H1 (cell line): Measurements from ENCODE around the gene AGBL4. TPM values are rescaled to one million over a fixed set of nuclear protein-coding genes. Genes with fewer than 3 reads are reported as not detected.

Source experiments
- CTCF ChIA-PET: fragments of 300-600 bp; sonication (Branson Sonifier 250); formaldehyde crosslinking; loops from one replicate; lab custom pipeline; 2021; ENCODE audit not compliant: partially characterized antibody; lab: Charles Lee
- POLR2A ChIA-PET: fragments of 300-600 bp; sonication (Branson Sonifier 250); formaldehyde crosslinking; loops from one replicate; lab custom pipeline; 2021; ENCODE audit warnings: inconsistent platforms; ENCODE audit not compliant: partially characterized antibody; lab: Charles Lee
- DNase-seq, 2 experiments: peaks; one replicate each; pipeline versions ENCODE4 v3.0.0 to v3.0.0-alpha.2; 2010 to 2022; ENCODE audit warnings: low spot score in 2 of 2, low read depth in 1 of 2, mixed read lengths in 1 of 2
- FAIRE-seq: peaks from 2 replicates; lab custom pipeline; 2011; peaks lifted over from hg19 to GRCh38; lab: Jason Lieb, UNC
- H2AFZ ChIP-seq: 2 replicates; pipeline ENCODE4 v1.8.1; 2012; ENCODE audit warnings: low read length, inconsistent platforms
- H2AK5ac ChIP-seq: 2 replicates; pipeline ENCODE4 v1.6.1; 2013; ENCODE audit warnings: low read depth, low read length
- H2BK120ac ChIP-seq: replicated peaks from 2 replicates; pipeline ENCODE3; 2013; ENCODE audit warnings: low read depth, low read length, inconsistent platforms
- H2BK12ac ChIP-seq: 2 replicates; pipeline ENCODE4 v1.6.1; 2013; ENCODE audit warnings: low read depth, low read length
- H2BK15ac ChIP-seq: 2 replicates; pipeline ENCODE4 v1.6.1; 2013; ENCODE audit warnings: low read length
- H2BK20ac ChIP-seq: 2 replicates; pipeline ENCODE4 v1.6.1; 2013; ENCODE audit warnings: low read length
- H2BK5ac ChIP-seq: 2 replicates; pipeline ENCODE4 v1.6.1; 2013; ENCODE audit warnings: low read depth, low read length
- H3K14ac ChIP-seq: 2 replicates; pipeline ENCODE4 v1.6.1; 2013; ENCODE audit warnings: inconsistent platforms; ENCODE audit not compliant: insufficient read length
- H3K18ac ChIP-seq: 2 replicates; pipeline ENCODE4 v1.6.1; 2013; ENCODE audit warnings: low read length; ENCODE audit errors: extremely low read depth
- H3K23ac ChIP-seq: 2 replicates; pipeline ENCODE4 v1.6.1; 2013; ENCODE audit warnings: inconsistent platforms; ENCODE audit not compliant: insufficient read length
- H3K23me2 ChIP-seq: 2 replicates; pipeline ENCODE4 v1.6.1; 2013; ENCODE audit warnings: low read depth, low read length
- H3K27ac ChIP-seq: 2 replicates; pipeline ENCODE4 v1.6.1; 2011; ENCODE audit warnings: low read depth, low read length, inconsistent platforms
- H3K27me3 ChIP-seq, 4 experiments: replicated peaks in 1 of 4; 1 replicate in 1 of 4; 2 replicates in 3 of 4; pipeline versions ENCODE4 v1.6.1 to v1.8.1; 2011 to 2013; ENCODE audit warnings: low read length in 3 of 4, mild to moderate bottlenecking in 3 of 4, inconsistent platforms in 2 of 4, mixed read lengths in 2 of 4, moderate library complexity in 1 of 4; ENCODE audit not compliant: control insufficient read depth in 3 of 4, insufficient read depth in 3 of 4; ENCODE audit errors: extremely low read depth in 1 of 4
- H3K36me3 ChIP-seq, 4 experiments: 2 replicates each; pipeline versions ENCODE4 v1.6.1 to v1.8.1; 2011 to 2013; ENCODE audit warnings: mild to moderate bottlenecking in 4 of 4, low read length in 3 of 4, moderate library complexity in 2 of 4, control low read depth in 1 of 4, inconsistent platforms in 1 of 4; ENCODE audit not compliant: insufficient read depth in 4 of 4, control insufficient read depth in 2 of 4
- H3K4ac ChIP-seq: replicated peaks from 2 replicates; pipeline ENCODE3; 2013; ENCODE audit warnings: low read length, low read depth, mixed read lengths, inconsistent platforms; ENCODE audit not compliant: insufficient read length
- H3K4me1 ChIP-seq, 4 experiments: replicated peaks in 1 of 4; 1 replicate in 1 of 4; 2 replicates in 3 of 4; pipeline versions ENCODE4 v1.6.1 to v1.8.1; 2011 to 2013; ENCODE audit warnings: low read length in 3 of 4, inconsistent platforms in 2 of 4, mixed read lengths in 1 of 4; ENCODE audit not compliant: insufficient read depth in 4 of 4, control insufficient read depth in 3 of 4
- H3K4me2 ChIP-seq, 2 experiments: 2 replicates each; pipeline versions ENCODE4 v1.6.1 to v1.8.1; 2011 to 2013; ENCODE audit warnings: low read depth in 2 of 2, low read length in 2 of 2, control low read depth in 1 of 2, inconsistent platforms in 1 of 2, mild to moderate bottlenecking in 1 of 2; ENCODE audit not compliant: insufficient read depth in 1 of 2
- H3K4me3 ChIP-seq, 4 experiments: fragments of 200-600, 300-600 bp in 1 of 4; sonication (generic), shearing (Covaris generic), sonication (Bioruptor Twin) in 1 of 4; 2 replicates each; pipeline versions ENCODE4 v1.5.1 to v1.8.1; 2011 to 2016; ENCODE audit warnings: low read length in 4 of 4, low read depth in 3 of 4, control low read depth in 2 of 4, inconsistent platforms in 2 of 4, mild to moderate bottlenecking in 2 of 4, mixed read lengths in 1 of 4, moderate library complexity in 1 of 4; ENCODE audit not compliant: insufficient read depth in 2 of 4; ENCODE audit errors: extremely low read depth in 1 of 4
- H3K56ac ChIP-seq: replicated peaks from 2 replicates; pipeline ENCODE3; 2013; ENCODE audit warnings: low read depth, mild to moderate bottlenecking, mixed read lengths, low read length, inconsistent platforms; ENCODE audit not compliant: insufficient read length
- H3K79me1 ChIP-seq: 2 replicates; pipeline ENCODE4 v1.6.1; 2013; ENCODE audit warnings: low read depth, low read length, control low read depth
- H3K79me2 ChIP-seq, 2 experiments: 2 replicates each; pipeline versions ENCODE4 v1.6.1 to v1.8.1; 2012 to 2013; ENCODE audit warnings: low read length in 2 of 2, mild to moderate bottlenecking in 2 of 2, inconsistent platforms in 1 of 2; ENCODE audit not compliant: insufficient read depth in 2 of 2, control insufficient read depth in 1 of 2
- H3K9ac ChIP-seq, 4 experiments: replicated peaks in 1 of 4; 1 replicate in 1 of 4; 2 replicates in 3 of 4; pipeline versions ENCODE4 v1.6.1 to v1.8.1; 2011 to 2013; ENCODE audit warnings: low read depth in 3 of 4, low read length in 3 of 4, control low read depth in 2 of 4, mild to moderate bottlenecking in 2 of 4, moderate library complexity in 2 of 4, inconsistent platforms in 1 of 4; ENCODE audit errors: extremely low read depth in 1 of 4
- H3K9me3 ChIP-seq, 2 experiments: 2 replicates each; pipeline versions ENCODE4 v1.6.1 to v1.8.1; 2012 to 2013; ENCODE audit warnings: mild to moderate bottlenecking in 2 of 2, moderate library complexity in 2 of 2, control low read depth in 1 of 2, inconsistent platforms in 1 of 2, low read depth in 1 of 2, low read length in 1 of 2, mixed read lengths in 1 of 2; ENCODE audit not compliant: insufficient read depth in 2 of 2
- H4K20me1 ChIP-seq, 2 experiments: replicated peaks in 1 of 2; 2 replicates each; pipeline versions ENCODE3 to v1.8.1; 2011 to 2013; ENCODE audit warnings: inconsistent platforms in 2 of 2, low read length in 2 of 2, mild to moderate bottlenecking in 1 of 2; ENCODE audit not compliant: insufficient read depth in 2 of 2, control insufficient read depth in 1 of 2
- H4K5ac ChIP-seq: 2 replicates; pipeline ENCODE4 v1.6.1; 2013; ENCODE audit warnings: low read length, low read depth, mixed read lengths, inconsistent platforms; ENCODE audit not compliant: insufficient read length
- H4K8ac ChIP-seq: 2 replicates; pipeline ENCODE4 v1.8.0; 2013; ENCODE audit warnings: mild to moderate bottlenecking, moderate library complexity, low read length, inconsistent platforms; ENCODE audit not compliant: insufficient read depth; ENCODE audit errors: extremely low read depth
- H4K91ac ChIP-seq: replicated peaks from 2 replicates; pipeline ENCODE3; 2013; ENCODE audit warnings: low read length, mixed read lengths, inconsistent platforms; ENCODE audit not compliant: insufficient read length
- ASH2L ChIP-seq: fragments of 200-600, 300-600 bp; sonication (generic); IDR thresholded peaks from one replicate; pipeline ENCODE4 v1.7.1; 2017; ENCODE audit warnings: low read length
- WGBS, 2 experiments: shearing (Covaris generic) in 1 of 2; methylation state at CpG; one replicate each; pipeline versions ENCODE4 v1.1.6 to v1.1.7; 2013 to 2015; ENCODE audit warnings: low lambda C conversion rate in 2 of 2, mixed read lengths in 2 of 2, inconsistent platforms in 1 of 2, low coverage in 1 of 2, missing lambda C conversion rate in 1 of 2; ENCODE audit not compliant: insufficient replicate concordance in 2 of 2, insufficient coverage in 1 of 2, insufficient read length in 1 of 2; ENCODE audit errors: extremely low coverage in 1 of 2, missing lambda C conversion rate in 1 of 2; 5-methylcytosine and 5-hydroxymethylcytosine counted together
- polyA plus RNA-seq, 7 experiments: library from polyadenylated mRNA; depleted of rRNA in 3 of 7; stranded (reverse) in 5 of 7; unstranded in 2 of 7; fragments of >200 nt in 5 of 7; fragments of 200-250 nt in 2 of 7; gene quantifications; 1 replicate in 5 of 7; 2 replicates in 1 of 7; 4 replicates in 1 of 7; pipeline versions ENCODE4 v1.2.1 to v1.2.3, GENCODE V29; 2011 to 2013; ENCODE audit warnings: missing spikeins in 2 of 7, mixed read lengths in 2 of 7
- total RNA-seq: library from RNA; stranded (reverse); fragmentation: NEBNext Ultra II Directional; extraction: Animal tissue kit (Norgen Biotek cat#: 25700); gene quantifications from 2 replicates; pipeline ENCODE4 v1.2.1, GENCODE V29; 2021

AGBL4 gene
- total and polyA plus RNA-seq, 2 of the 8 experiments (the other 6 are each of a cell fraction or from before 2014, with no cell fraction given) = 0.41 to 0.45 TPM

GRCh38 chr1:48616710-48617109, 1407.0 kb downstream of the AGBL4 start:
- H3K23ac ChIP-seq = no peak overlapping the region
- H3K4me1 ChIP-seq = peaks cover 2 to 13% (median 4%) of the 10 kb centered on the region in 4 experiments; a peak in 3 of 7 replicates
- H3K9ac ChIP-seq = no peak overlapping the region
- H2AK5ac ChIP-seq = no peak overlapping the region
- no peak overlapping the region for H3K14ac ChIP-seq
- H2BK120ac ChIP-seq = no peak overlapping the region
- ChIA-PET CTCF (interaction anchor here (0.7 to 2.4 kb wide), 2 partner anchors 17 to 61 kb away, joined by 3 to 9 read pairs; no protein-coding TSS in a partner anchor), POLR2A (no interaction called here)
- H2BK5ac ChIP-seq = no peak overlapping the region
- H3K79me2 ChIP-seq = no peaks in the 10 kb centered on the region
- no peak overlapping the region for H3K18ac ChIP-seq
- no peaks in the 10 kb centered on the region for H3K27me3 ChIP-seq
- no peak overlapping the region for H2BK12ac ChIP-seq
- no peaks in the 10 kb centered on the region for H3K9me3 ChIP-seq
- H3K4me3 ChIP-seq = no peak overlapping the region
- H2BK15ac ChIP-seq = no peak overlapping the region
- no peak overlapping the region for H2AFZ ChIP-seq
- no peak overlapping the region for H2BK20ac ChIP-seq
- H4K5ac ChIP-seq = no peak overlapping the region
- TF ChIP-seq ASH2L = no peak
- DNase-seq (no peak), FAIRE-seq (no peak)
- no peak overlapping the region for H3K27ac ChIP-seq
- WGBS, 2 experiments = 68% methylated on average over 2 of the region's 2 CpGs; no CpG with 5 or more reads in 1 of the 2 experiments
- no peak overlapping the region for H4K8ac ChIP-seq
- no peaks in the 10 kb centered on the region for H4K20me1 ChIP-seq
- H3K4ac ChIP-seq = no peak overlapping the region
- no peak overlapping the region for H3K4me2 ChIP-seq
- H3K56ac ChIP-seq = no peak overlapping the region
- H3K23me2 ChIP-seq = no peaks in the 10 kb centered on the region
- no peaks in the 10 kb centered on the region for H3K79me1 ChIP-seq
- no peaks in the 10 kb centered on the region for H3K36me3 ChIP-seq
- H4K91ac ChIP-seq = no peak overlapping the region
